ENCODE measurements around the gene ACOX3.

DNA sequence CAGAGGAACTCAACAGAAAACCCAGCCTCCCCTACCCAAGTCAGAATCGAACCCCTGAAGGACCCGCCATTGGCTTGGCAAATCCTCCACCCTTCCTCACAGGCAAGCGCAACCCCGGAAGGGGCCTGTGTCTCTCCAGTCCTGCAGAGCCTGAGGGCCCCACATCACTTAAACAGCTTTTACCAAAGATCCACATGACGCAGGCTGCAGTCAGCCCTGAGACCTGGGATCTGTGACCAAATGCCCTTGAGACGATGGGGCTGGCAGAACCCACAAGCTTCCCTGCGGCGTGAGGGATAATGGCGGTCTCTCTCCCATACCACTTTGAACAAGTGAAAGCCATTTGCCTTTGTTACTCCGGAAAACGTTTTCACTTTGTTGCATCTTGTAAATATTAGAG lies 54.9 kb downstream of the ACOX3 start:
- TF ChIP-seq, protein P1, sequence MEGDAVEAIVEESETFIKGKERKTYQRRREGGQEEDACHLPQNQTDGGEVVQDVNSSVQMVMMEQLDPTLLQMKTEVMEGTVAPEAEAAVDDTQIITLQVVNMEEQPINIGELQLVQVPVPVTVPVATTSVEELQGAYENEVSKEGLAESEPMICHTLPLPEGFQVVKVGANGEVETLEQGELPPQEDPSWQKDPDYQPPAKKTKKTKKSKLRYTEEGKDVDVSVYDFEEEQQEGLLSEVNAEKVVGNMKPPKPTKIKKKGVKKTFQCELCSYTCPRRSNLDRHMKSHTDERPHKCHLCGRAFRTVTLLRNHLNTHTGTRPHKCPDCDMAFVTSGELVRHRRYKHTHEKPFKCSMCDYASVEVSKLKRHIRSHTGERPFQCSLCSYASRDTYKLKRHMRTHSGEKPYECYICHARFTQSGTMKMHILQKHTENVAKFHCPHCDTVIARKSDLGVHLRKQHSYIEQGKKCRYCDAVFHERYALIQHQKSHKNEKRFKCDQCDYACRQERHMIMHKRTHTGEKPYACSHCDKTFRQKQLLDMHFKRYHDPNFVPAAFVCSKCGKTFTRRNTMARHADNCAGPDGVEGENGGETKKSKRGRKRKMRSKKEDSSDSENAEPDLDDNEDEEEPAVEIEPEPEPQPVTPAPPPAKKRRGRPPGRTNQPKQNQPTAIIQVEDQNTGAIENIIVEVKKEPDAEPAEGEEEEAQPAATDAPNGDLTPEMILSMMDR (conservative IDR thresholded peaks at IDR 0.05 in 1 of 2, IDR thresholded peaks at IDR 0.05 in 1 of 2; ENCODE audit: low read depth in 1 of 2, low read length in 2 of 2) = no peak
- TF ChIP-seq EZH2 (IDR thresholded peaks at IDR 0.05; ENCODE audit: low read length, missing control alignments) = no peak

All from fibroblast of lung (primary cell).